ENCODE measurements around the gene CMTR1.

The CMTR1 gene

DNA sequence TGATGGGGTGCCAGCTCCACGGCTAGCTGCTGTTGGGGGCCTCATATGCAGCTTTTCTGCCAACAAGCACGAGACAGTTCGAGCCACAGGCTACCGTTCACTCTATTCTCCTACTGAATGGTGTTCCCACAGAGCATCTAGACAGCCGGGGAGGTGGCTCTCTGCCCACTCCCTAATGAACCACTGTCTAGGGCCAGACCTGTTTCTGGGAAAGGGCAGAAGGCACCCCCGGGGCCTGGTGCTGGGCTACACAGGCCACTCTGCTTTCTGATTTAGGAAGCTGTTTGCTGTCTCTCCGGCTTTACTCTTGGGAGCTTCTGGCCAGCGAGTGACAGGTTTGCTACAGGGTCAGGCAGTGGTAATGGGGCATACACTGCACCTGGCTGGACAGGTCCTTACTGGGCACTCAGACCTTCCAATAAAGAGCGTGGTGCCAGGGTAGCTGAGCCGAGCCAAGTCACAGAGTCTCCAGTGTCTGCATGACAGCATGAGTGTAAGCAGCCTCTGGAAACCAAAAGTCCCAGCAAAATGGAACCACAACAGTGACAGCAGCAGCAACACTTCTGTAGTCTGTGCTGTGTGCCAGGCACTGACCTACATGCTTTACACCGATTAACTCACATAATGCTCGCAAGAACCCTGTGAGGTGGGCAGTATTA lies 58.3 kb downstream of the CMTR1 start:
- POLR2A ChIA-PET, result no interaction called here
- H3K4me3 ChIP-seq (ENCODE audit: low read depth, low read length), result no peak overlapping the region
- no peak for TF ChIP-seq CTCF (IDR thresholded peaks at IDR 0.05; ENCODE audit: insufficient read depth, low read length, missing control alignments)
- CTCF ChIA-PET, result interaction anchor here (1.4 to 2.0 kb wide), 4 partner anchors 9 to 201 kb away, joined by 4 to 11 read pairs (median 8); no protein-coding TSS in a partner anchor
- no peak for DNase-seq (ENCODE audit: low read depth, low spot score)

DNA sequence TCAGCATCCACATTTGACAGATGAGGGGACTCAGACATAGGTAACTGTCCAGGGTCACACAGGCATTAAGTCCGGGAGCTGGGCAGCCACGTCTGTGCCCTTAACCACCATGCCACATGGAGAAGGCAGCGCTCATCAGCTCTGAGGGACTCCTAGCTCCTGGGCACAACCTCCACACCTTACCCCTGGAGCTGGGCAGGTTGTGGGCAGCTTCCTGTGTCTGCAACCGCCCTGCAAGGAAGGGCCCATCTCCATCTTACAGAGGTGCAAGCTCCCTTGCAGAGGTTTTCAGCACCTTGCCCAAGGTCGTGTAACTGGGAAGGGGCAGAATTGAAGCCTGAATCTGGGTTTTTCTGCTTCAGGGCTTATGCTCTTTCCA lies 58.8 kb downstream of the CMTR1 start:
- CTCF ChIA-PET, result interaction anchor here (1.5 to 2.0 kb wide), 3 partner anchors 9 to 200 kb away, joined by 7 to 11 read pairs (median 9); no protein-coding TSS in a partner anchor
- no peak for DNase-seq (ENCODE audit: low read depth, low spot score)
- POLR2A ChIA-PET, result no interaction called here
- H3K4me3 ChIP-seq (ENCODE audit: low read depth, low read length), result no peak overlapping the region
- TF ChIP-seq CTCF (IDR thresholded peaks at IDR 0.05; ENCODE audit: insufficient read depth, low read length, missing control alignments), result no peak

- DNase-seq (ENCODE audit: low read depth, low spot score), result no peak
- TF ChIP-seq CTCF (IDR thresholded peaks at IDR 0.05; ENCODE audit: insufficient read depth, low read length, missing control alignments), result no peak
- POLR2A ChIA-PET, result no interaction called here
- CTCF ChIA-PET, result interaction anchor here (1.5 to 2.0 kb wide), 3 partner anchors 10 to 200 kb away, joined by 7 to 11 read pairs (median 9); no protein-coding TSS in a partner anchor
- H3K4me3 ChIP-seq (ENCODE audit: low read depth, low read length), result no peak overlapping the region
Observed at GRCh38 chr6:37492236-37492972, 59.4 kb downstream of the CMTR1 start.

GRCh38 chr6:37492991-37493660 lies 60.1 kb downstream of the CMTR1 start:
- POLR2A ChIA-PET, result no interaction called here
- no peak for TF ChIP-seq CTCF (IDR thresholded peaks at IDR 0.05; ENCODE audit: insufficient read depth, low read length, missing control alignments)
- no peak overlapping the region for H3K4me3 ChIP-seq (ENCODE audit: low read depth, low read length)
- no peak for DNase-seq (ENCODE audit: low read depth, low spot score)
- CTCF ChIA-PET, result interaction anchor here (1.7 to 2.0 kb wide), 2 partner anchors 11 to 73 kb away, joined by 7 to 9 read pairs; no protein-coding TSS in a partner anchor

DNA sequence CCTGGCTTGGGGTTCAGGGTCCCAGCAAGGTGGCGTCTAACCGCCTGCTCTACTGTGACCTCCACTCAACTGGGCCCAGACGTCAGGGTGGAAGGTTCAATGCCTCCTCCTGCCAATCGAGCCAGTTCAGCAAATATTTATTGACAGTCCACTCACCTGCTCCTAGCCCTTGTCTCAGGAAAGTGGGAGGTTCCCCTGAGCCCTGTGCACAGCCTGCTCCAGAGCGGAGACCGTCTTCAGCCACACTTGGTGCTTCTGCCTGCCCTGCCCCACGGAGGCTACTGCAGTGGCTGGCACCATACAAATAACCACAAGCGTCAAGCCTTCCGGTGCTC lies 60.6 kb downstream of the CMTR1 start:
- POLR2A ChIA-PET, result interaction anchor here (0.9 kb wide), 1 partner anchor 9 kb away, joined by 3 read pairs; no protein-coding TSS in a partner anchor
- TF ChIP-seq CTCF (IDR thresholded peaks at IDR 0.05; ENCODE audit: insufficient read depth, low read length, missing control alignments), result no peak
- H3K4me3 ChIP-seq (ENCODE audit: low read depth, low read length), result no peak overlapping the region
- CTCF ChIA-PET, result no interaction called here
- no peak for DNase-seq (ENCODE audit: low read depth, low spot score)
